ENCODE data around the gene BICD2.
A peak's percentile ranks its signal among the peaks of the same experiment; 100 is the strongest.
"Not testable (repeated sequence)": the region's sequence is repeated elsewhere in the genome, so short reads cannot be mapped to it uniquely, and the experiment has no call there.

Gene BICD2

DNA sequence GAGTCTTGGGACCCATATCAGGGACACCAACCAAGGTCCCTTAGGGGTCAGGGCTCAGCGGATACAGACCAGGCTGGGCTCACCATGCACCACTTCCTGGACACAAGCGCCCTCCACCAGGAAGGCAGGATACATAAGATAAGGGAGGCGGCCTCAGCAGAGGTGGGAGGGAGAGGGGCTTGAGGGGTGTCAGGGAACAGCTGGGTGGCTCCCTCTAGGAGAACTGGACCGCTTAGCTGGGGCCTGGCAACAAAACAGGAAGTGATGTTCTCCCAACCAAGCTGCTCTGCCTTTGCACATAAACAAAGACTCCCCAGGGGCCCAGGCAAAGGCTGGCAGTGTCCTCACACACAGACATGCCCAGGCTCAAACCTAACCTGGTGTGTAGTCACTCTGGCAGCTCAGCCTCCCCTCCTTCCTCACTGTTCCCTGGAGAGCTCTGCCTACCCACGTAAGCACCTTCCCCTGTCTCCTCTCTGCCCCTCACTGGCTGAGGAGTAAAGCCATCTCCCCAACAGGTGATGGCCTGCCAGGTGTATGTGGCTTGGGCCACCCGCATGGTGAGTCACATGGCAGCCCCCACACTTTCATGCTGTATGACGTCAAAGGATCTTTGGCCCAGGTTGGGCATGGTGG lies 5.8 kb upstream of the BICD2 start:
- no peak for DNase-seq

DNA sequence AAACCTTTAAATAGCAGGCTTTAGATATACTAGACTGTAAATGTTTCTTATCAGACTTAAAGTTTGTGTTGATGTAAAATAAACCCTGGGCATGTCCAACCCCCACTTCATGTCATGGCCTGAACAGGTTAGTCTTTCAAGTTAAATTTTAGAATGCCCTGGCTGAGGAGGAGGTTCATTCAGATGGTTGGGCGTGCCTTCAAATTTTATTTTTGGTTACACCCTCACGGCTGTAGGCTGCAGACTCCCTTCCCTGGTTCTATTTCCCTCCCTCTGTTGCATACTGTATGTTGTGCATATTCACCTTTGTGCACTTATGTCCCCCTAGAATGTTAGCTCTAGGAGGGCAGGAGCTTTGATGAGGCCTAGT lies 5.3 kb upstream of the BICD2 start:
- no peak for DNase-seq

DNA sequence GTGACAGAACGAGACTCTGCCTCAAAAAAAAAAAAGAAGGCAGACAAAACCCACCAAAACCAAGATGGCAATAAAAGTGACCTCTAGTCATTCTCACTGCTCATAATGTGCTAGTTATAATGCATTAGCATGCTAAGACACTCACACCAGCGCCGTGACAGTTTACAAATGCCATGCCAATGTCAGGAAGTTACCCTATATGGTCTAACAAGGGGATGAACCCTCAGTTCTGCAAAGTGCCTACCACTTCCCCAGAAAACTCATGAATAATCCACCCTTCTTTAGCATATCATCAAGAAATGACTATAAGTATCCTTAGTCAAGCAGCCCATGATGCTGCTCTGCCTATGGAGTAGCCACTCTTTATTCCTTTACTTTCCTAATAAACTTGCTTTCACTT lies 4.7 kb upstream of the BICD2 start:
- DNase-seq, result no peak

DNA sequence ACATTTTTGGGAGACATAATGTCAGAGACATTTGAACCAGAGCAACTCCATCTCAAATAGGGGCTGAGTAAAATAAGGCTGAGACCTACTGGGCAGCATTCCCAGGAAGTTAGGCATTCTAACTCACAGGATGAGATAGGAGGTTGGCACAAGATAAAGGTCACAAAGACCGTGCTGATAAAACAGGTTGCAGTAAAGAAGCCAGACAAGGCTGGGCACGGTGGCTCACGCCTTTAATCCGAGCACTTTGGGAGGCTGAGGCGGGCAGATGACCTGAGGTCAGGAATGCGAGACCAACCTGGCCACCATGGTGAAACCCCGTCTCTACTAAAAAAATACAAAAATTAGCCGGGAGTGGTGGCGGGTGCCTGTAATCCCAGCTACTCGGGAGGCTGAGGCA lies 4.2 kb upstream of the BICD2 start:
- DNase-seq, result not testable (repeated sequence)

DNA sequence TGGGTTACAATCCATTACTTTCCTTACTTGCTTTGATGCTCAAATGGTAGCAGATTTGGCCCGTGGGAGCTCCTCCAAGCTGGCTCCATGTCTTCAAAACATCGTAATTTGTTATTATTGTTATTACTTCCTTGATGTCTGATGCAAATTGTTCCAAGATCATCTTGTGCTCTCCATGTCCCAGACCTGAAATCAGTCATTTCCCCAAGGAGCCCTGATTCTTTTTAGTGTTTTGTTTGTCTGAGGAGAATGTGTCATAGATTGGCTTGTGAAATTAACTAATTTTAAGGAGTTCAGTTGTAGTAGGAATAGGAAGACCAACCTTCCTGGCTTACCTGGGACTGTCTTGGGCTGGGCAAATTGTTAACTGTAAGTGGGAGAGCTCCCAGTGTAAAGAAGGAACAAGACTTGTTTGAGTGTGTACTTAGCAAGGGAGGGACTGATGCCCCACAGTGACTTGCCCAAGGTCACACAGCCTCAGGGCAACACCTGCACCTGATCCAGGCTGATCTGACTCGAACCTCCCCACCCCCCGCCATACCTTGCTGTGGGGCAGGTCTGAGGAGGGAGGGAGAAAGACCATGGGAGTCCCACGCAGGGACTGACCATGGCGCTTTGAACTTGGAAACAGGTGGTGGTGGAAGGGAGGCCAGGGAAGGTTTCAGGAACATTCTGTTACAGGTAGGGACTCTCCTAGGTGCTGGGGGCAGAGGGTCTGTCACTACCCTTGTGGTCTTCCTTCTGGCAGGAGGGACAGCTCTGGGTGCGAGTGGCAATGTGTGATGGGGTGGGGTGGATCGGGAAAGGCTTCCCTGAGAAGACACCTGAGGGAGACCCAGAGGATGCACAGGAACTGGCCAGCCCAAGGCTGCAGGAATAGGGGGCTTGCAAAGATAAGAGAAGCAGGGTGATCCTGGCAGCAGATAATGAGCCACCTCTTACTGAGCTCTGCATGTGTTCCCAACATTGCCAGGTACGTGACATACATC lies 2.7 kb upstream of the BICD2 start:
- no peak for DNase-seq

DNA sequence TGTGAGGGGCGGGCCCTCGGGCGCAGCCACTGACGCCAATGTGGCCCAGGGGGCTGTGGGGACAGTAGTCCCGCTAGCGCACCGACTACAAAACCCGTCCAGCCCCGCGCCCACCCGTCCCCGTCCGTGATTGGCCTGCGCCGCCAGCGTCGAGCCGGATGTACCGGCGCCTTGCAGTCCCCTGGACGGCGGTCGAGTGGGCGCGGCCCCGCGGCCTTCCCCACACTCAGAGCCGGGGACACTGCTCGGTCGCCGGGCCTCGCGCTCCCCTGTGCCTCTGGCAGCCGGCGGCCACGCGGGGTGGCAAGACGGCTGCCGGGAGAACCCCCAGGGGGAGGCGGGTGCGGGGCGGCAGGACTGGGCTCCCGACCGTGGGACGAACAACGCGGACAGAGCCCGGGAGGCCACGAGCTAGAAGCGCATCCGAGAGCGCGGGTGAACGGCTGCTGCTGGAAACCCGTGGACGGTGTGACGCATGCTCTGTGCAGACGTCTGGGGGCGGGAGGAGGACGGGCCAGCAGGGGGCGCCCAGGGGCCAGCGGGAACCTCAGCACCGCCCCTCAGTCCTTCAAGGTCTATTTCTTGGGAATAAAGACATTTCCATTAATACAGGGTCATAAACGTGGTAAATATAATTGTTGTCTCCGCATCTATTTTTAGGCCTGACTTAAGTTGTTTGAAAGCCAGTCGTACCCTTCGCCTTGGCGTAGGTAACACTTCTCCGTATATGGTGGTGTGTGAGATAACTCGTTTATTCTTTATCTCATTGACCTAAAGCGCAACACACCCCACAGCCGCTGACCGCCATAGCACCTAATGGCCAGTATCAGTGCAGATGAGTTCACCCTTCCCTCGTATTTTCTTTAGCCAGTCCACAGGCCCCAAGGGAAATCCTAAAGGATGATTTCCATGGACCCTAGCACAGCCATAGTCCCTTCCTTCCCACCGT lies 629 bp upstream of the BICD2 start:
- peak; percentile 98 for DNase-seq

DNA sequence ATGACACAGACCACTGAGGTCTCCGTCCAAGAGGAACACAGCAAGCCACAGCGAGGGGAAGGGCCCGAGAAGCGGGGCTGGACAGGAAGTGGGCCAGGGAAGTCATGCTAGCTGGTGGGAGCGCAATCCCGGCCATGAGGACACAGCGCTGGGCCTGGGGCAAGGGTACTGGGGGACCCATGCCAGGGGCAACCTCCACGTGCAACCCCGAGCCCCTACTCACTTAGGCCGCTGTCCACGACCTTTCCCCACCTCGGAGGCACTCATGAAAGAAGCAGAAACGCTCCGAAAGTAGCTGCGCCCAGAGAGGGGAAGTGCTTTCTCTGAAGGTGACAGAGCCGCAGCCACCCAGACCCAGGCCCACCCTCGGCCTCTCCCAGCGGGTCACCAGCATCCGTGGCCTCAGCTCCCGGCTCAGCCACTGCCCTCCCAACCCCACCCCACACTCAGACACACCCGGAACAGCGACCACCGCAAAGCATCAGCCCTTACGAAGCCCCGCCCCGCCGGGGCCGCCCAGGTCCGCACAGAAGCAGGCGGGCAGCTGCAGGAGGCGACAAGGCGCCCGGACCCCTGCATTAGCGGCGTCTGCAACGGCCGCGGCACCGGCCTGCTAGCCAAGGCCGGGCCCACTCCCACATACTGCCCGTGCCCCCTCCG lies 782 bp downstream of the BICD2 start:
- DNase-seq, result no peak

DNA sequence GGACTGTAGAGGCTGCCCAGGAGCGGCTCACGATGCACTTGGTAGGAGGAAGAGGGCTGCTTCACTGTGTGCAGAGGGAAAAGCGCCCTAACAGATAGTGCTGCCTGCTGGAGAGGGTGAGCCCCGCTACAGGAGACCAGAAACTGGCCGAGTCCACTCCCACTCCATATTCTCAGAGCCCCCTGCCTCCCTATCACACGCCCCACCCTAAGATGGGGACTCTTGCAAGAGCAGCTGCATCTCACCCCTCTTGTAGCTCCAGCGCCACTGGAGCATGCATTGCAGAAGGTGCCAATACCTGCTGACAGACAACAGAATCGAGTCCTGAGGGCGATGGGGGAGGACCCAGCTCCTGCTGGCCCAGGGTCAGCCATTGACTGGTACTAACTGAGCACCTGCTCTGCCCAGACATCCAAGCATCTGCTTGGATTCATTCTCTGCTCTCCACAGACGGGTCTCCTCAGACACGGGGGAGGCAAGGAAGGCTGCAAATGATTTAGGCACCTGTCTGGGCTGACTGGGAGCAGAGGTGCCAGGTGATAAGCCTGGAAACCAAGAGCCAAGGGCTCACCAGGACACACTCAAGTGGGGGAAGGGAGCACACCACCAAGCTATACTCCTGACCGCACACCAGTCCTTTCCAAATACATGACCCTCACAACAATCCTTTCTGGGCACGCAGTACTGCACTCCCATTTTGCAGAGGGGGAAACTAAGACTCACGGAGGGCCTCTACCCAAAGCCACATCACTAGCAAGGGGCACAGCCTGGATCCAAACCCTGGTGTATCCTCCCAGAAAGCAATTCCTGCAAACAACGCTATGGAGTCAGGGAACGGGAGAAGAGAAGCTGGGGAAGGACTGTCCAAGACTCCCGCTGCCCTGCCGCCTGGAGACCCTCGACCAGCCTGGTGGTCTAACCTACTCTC lies 1.6 kb downstream of the BICD2 start:
- DNase-seq, result no peak

DNA sequence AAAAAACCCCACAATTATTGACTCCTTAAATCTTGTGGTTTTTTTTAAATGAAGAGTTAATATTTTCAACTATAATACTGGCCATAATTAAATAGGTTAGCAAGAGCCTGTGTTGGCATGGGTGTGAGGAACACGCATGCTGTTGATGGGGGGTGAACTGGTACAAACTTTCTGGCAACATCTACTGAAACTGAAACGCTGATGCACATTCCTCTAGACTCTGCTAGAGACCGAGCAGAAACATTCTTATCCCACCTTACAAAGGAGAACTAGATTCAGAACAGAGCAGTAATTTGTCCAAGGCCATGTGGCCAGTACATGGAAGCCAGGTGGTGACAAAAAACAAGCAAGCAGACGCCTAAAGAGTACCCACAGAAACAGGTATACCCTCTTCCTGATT lies 2.4 kb downstream of the BICD2 start:
- no peak for DNase-seq

DNA sequence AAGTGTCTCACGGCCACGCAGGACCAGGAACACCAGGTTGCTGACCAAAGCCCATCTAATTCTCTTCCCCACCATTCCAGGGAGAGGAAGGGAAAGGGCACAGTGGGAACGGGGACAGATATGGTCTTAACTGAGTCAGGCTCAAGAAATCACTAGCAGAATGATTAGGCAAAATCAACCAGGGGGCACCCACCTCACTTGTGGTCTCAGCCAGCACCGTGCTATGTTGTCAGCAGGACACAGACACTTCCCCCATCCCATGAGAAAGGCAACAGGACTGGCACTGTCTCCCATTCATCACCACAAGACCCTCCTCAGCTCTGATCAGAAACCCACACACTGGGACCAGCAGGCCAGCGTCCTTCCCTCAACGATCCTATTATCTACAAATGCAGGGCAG lies 2.9 kb downstream of the BICD2 start:
- no peak for DNase-seq

DNA sequence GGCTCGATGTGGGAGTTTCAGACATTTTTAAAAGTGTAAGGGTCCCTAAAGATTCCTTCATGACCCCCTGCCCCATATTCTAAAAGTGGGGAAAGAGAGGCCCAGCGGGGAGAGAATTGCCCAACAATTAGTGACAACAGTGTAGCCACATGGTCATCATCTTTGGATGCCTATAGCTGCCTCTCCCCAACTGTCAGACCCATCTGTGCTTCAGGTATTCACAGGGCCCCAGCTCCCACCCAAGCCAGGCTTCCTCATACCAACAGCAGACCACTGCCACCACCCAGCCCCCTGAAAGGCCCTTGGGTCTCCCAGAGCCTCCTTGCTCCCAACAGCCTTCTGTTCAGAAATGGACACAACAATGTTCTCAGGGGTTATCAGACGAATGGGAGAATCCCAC lies 4.1 kb downstream of the BICD2 start:
- no peak for DNase-seq

DNA sequence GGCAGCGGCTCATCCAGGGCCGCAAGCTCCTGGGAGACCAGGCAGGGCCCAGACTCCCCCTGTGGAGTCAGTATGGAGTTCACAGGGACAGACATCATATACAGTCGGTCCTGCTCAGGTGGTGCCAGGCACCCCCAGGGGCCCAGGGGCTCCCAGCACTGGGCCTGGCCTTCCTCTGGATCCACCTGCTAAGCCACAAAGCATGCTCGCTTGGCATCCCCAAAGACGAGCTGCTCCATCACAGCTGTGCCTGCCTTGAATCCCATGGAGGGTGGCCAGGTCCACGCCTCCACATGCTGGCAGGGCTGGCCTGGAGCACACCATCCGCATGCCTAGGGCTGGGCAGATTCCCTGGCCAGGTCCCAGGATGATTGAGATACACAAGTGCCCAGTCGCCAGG lies 4.6 kb downstream of the BICD2 start:
- DNase-seq, result peak; percentile 41 to 68

DNA sequence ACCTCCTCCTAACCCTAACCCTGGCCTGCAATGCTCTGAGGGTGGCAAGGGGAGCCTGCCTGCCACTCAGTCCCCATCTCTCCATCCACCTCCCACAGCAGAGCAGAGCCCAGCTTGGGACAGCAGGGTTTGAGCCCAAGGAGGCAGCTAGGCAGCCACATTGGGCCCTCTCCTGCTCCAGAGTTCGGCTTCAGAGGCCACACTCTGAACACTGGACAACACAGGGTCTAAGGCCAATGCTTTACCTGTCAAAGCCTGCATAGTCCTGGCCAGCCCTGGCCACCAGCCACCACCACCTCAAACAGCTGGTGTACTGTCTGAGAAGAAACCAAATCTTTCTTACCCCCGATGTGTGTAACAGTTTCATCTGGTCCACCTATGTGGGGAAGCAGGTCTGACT lies 5.2 kb downstream of the BICD2 start:
- DNase-seq, result no peak

DNA sequence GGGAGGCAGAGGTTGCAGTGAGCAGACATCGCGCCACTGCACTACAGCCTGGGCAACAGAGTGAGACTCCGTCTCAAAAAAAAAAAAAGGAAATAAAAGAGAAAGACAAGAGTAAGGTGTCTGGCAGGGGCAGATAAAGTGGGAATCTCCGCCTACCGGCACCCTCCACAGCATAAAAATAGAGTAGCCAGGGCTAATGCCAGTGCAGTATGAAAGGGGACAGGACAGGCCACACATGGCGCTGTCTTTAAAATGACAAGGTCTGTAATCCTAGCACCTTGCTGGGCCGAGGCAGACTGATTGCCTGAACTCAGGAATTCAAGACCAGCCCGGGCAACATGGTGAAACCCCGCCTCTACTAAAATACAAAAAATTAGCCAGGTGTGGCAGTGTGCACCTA lies 7.8 kb downstream of the BICD2 start:
- no peak for DNase-seq

DNA sequence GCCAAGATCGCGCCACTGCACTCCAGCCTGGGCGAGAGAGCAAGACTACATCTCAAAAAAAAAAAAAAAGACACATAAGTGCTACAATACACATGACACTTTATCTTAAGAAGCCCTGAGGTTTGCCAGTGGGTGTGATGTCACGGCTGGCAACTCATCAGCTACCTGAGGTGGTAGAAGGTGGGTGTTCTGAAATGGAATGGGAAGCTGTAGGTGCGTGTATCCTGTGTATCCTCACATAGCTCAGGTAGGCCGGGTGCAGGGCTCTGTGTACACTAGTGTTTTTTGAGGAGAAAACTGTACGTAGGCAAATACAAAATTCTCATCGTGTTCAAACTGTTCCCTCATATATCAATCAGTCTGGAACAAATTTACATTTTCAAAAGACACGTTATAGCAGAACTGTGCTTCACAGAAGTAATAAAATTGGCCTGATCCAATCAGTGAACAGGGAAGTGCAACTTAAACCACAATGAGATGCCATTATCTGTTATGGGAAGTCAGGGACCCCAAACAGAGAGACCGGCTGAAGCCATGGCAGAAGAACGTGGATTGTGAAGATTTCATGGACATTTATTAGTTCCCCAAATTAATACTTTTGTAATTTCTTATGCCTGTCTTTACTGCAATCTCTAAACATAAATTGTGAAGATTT lies 10.4 kb downstream of the BICD2 start:
- no peak for DNase-seq

DNA sequence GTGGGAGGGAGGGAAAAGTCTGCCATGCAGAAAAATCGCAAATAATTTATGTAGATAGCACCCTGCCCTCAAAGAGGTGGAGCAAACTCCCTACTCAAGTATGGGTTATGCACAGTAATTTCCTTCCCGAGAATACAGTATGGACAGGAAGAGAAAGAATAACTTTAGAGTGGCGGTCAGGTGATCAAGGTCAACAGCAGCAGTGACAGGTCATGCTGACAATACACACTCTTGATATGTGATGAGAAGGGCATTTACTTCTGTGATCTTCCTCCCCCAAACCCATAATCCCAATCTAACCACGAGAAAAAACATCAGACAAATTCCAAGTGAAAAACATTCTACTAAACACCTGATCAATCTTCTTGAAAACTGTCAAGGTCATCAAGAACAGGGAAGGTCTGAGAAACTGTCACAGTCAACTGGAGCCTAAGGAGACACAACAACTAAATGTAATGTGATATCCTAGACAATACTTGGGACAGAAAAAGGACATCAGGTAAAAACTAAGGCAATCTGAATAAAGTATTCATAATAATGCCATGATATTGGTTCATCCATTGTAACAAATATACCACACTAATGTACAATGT lies 11.7 kb downstream of the BICD2 start:
- no peak for DNase-seq

DNA sequence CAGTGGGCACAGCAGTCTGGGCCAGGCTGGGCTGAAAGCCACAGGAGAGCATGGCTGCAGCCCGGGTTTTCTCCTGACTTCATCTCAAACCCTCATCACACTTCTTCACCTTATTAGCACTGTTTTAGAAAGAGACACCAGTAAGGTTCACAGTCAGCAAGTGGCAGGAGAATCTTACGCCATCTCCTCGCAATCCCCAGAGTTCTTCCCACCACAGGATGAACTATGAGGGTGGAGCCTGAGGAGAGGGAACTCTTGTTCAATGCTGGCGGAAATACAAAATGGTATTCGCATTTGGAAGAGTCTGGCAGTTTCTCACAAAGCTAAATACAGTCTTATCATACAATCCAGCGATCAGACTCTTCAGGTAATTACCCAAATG lies 14.7 kb downstream of the BICD2 start:
- DNase-seq, result no peak

DNA sequence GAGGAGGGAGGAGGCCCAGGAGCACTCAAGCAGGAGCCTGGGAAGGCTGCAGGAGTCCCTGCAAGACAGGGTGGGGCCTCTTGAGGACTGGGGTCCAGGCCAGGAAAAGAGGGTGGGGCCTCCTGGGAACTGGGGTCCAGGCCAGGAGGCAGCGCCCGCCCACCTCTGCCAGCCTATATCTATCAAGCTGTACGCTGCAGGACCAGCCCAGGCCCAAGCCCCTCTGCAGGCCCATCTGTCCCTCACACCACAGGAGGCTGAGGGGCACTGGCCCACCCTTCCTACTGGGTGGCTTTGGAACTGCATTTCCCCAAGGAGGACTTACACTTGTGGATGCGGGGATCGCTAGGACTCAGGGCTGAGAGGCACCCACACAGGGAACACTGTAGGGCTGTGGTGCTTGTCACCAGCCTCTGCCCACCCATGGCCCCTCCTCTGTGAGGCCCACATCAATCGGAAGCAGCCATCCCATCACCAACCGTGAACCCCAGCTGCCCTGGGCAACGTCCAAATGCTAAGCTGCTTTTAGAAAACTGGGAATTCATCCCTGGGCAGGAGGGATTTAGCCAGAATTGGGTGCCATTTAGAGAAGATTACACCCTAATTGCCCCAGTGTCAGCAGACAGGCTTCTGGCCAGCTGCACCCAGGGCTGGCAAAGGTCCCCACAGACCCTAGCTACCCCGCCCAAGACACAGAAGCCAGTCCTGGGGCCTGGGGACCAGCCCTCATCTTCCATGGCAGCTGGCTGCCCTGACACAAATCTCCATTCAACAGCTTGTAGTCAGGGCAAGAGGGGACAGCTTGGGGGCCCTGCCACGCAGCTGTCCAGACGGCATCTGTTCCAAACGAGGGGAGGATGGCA lies 15.3 kb downstream of the BICD2 start:
- peak; percentile 77 to 87 for DNase-seq

DNA sequence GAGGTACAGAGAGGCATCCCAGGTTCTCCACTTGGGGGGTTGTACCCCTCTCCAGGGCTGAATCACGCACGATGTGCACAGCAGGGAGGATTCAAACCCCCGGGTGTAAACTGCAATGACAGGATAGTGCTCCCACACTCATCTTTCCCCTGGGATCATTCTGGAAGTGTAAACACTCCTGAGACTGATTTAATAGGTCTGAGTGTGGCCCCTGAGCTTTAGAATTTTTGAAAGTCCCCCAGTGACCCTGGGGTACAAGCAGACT lies 16.5 kb downstream of the BICD2 start:
- no peak for DNase-seq

Measured in hippocampal formation (tissue), 2 donors.